ENCODE results near the gene NUAK1. TPM values are rescaled to one million over a fixed set of nuclear protein-coding genes. Genes with fewer than 3 reads are reported as not detected.

Gene NUAK1
- total RNA-seq, 1 donor from 2014 or later: 16.6 TPM

DNA sequence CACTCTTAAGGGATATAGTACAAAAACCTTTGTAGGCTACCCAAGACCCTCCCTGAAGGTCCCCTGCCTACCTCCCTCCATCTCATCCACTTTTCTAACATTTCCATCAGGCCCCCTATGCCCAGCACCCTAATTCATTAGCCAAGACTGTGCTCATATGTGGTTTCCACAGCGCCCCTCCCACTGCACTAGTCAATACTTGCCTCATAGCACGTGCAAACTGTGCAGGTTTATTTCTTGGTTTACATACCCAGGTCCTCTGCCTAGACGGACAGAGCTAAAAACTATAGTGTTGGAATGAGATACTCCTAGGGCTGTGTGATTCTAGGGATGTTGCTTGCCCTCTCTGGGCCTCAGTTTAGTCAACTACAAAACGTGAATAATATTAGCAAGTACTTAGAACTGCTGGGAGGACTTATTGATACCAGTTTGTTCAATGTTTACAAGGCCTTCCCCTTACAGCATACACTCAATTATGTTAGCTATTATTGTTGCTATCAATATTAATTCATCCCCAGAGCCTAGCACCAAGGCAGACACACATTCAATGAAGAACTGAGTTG is 50.4 kb downstream of the NUAK1 start:
- no peak overlapping the region for H3K27ac Mint-ChIP-seq (ENCODE audit: unreplicated experiment)
- no peak overlapping the region for H3K4me3 Mint-ChIP-seq (ENCODE audit: unreplicated experiment)
- H3K36me3 Mint-ChIP-seq (ENCODE audit: low read depth, unreplicated experiment): peaks cover 10% of the 10 kb centered on the region

DNA sequence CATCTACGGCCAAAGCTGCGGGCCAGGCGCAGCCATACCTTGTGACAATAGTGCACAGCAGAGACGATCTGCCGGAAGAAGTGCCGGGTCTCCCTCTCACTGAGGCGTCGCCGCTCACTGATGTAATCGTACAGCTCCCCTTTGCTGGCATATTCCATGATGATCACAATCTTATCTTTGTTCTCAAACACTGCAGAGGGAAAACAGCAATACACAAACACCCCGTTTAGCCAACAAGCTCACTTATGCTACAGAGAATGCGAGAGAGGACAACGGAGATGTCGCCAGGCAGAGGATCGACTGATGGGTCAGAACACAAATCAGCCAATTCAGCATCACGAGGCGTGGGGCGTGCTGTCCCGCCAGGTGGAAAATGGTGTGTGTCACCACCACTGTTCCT is 52.1 kb downstream of the NUAK1 start:
- TF ChIP-seq, protein P1, sequence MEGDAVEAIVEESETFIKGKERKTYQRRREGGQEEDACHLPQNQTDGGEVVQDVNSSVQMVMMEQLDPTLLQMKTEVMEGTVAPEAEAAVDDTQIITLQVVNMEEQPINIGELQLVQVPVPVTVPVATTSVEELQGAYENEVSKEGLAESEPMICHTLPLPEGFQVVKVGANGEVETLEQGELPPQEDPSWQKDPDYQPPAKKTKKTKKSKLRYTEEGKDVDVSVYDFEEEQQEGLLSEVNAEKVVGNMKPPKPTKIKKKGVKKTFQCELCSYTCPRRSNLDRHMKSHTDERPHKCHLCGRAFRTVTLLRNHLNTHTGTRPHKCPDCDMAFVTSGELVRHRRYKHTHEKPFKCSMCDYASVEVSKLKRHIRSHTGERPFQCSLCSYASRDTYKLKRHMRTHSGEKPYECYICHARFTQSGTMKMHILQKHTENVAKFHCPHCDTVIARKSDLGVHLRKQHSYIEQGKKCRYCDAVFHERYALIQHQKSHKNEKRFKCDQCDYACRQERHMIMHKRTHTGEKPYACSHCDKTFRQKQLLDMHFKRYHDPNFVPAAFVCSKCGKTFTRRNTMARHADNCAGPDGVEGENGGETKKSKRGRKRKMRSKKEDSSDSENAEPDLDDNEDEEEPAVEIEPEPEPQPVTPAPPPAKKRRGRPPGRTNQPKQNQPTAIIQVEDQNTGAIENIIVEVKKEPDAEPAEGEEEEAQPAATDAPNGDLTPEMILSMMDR (IDR thresholded peaks at IDR 0.05; ENCODE audit: unreplicated experiment): no peak
- H3K36me3 Mint-ChIP-seq (ENCODE audit: low read depth, unreplicated experiment): peaks cover 26% of the 10 kb centered on the region
- no peak overlapping the region for H3K27ac Mint-ChIP-seq (ENCODE audit: unreplicated experiment)
- DNase-seq (ENCODE audit: low spot score): no peak
- no peak overlapping the region for H3K4me3 Mint-ChIP-seq (ENCODE audit: unreplicated experiment)
- peaks cover 3% of the 10 kb centered on the region for H3K27me3 Mint-ChIP-seq (ENCODE audit: unreplicated experiment)
- H3K9me3 Mint-ChIP-seq (ENCODE audit: unreplicated experiment): no peaks in the 10 kb centered on the region
- peaks cover 30% of the 10 kb centered on the region for H3K4me1 Mint-ChIP-seq (ENCODE audit: unreplicated experiment)

More for the DNA sequence above, 50.4 kb downstream of the NUAK1 start:
- TF ChIP-seq, protein P1 (IDR thresholded peaks at IDR 0.05; ENCODE audit: unreplicated experiment): no peak
- peaks cover 3% of the 10 kb centered on the region for H3K27me3 Mint-ChIP-seq (ENCODE audit: unreplicated experiment)
- H3K4me1 Mint-ChIP-seq (ENCODE audit: unreplicated experiment): peaks cover 15% of the 10 kb centered on the region
- no peaks in the 10 kb centered on the region for H3K9me3 Mint-ChIP-seq (ENCODE audit: unreplicated experiment)
- no peak for DNase-seq (ENCODE audit: low spot score)

DNA sequence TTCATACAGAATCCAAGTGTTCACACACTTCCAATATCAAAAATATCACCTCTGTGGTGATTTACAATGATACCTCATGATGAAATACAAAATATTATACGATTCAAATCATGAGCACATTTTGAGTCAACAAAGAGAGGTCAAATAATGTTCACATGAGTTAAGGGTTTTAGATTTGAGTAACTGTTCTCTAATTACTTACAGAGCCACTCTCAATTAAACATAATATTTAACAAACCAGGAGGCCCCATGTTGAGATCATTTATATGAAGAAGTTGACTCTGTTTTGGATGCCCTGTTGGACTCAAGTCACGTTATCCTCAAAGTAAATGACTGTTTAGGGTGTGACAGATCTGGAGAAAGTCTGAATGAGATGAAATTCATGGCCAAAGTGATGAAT is 53.5 kb downstream of the NUAK1 start:
- Mint-ChIP-seq H3K4me3 (ENCODE audit: unreplicated experiment) (no peak overlapping the region), H3K4me1 (ENCODE audit: unreplicated experiment) (peaks cover 40% of the 10 kb centered on the region), H3K27ac (ENCODE audit: unreplicated experiment) (no peak overlapping the region), H3K27me3 (ENCODE audit: unreplicated experiment) (no peaks in the 10 kb centered on the region), H3K36me3 (ENCODE audit: low read depth, unreplicated experiment) (peaks cover 35% of the 10 kb centered on the region), H3K9me3 (ENCODE audit: unreplicated experiment) (no peaks in the 10 kb centered on the region)
- TF ChIP-seq, protein P1 (IDR thresholded peaks at IDR 0.05; ENCODE audit: unreplicated experiment): no peak
- no peak for DNase-seq (ENCODE audit: low spot score)

DNA sequence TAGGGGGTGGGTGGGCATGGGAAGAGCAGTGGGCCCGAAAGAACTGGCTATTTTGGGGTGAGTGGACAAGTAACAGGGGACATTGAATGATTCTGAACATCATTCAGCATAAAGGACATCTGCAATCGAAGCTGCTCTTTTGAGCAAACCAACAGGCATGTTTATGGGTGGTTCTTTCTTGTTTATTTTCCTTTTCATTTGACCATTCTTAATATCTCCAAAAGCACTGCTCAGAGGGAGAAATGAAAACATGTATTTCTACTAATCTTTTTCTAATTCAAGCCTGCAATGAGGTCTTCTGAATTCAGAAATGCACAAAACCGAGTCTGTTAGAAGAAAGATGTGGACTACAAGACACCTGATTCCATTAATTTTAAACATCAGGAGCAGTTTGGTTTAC is 54.0 kb downstream of the NUAK1 start:
- Mint-ChIP-seq H3K27me3 (ENCODE audit: unreplicated experiment) (no peaks in the 10 kb centered on the region), H3K4me1 (ENCODE audit: unreplicated experiment) (peaks cover 44% of the 10 kb centered on the region), H3K36me3 (ENCODE audit: low read depth, unreplicated experiment) (peaks cover 35% of the 10 kb centered on the region), H3K27ac (ENCODE audit: unreplicated experiment) (no peak overlapping the region), H3K4me3 (ENCODE audit: unreplicated experiment) (no peak overlapping the region), H3K9me3 (ENCODE audit: unreplicated experiment) (no peaks in the 10 kb centered on the region)
- TF ChIP-seq, protein P1 (IDR thresholded peaks at IDR 0.05; ENCODE audit: unreplicated experiment): no peak
- DNase-seq (ENCODE audit: low spot score): no peak

DNA sequence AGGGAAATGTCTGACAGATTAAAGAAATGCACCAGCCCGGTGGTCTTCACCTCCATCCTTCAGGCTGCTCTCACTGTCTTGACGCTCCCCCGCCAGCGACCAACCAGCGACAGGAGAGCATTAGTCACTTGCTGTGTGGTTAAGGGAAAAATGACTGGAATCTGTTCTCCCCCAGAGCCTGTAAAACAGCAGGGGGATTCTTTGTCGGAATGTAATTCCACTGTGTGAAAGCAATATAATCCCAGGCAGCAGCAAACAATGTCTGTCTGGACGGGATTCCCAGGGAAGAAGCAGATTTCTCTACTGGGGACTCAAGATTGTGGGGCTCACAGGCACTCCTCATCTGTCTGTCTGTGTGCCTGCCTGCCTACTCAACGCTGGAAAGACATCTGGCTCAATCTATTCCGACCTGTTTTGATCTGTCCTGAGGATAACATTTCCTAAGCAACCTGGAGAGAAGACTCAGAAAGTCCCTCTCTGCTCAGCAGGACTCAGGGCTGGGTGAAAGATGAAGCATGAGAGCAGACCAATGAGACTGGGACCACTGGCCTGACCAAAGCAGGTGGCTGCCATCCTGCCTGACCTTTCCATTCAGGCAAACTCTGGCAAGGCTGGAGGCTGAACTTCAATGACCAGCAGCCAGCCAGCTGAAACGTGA is 54.6 kb downstream of the NUAK1 start:
- Mint-ChIP-seq H3K4me3 (ENCODE audit: unreplicated experiment) (peak overlapping the region; percentile 68), H3K27me3 (ENCODE audit: unreplicated experiment) (peaks cover under 1% of the 10 kb centered on the region), H3K36me3 (ENCODE audit: low read depth, unreplicated experiment) (peaks cover 39% of the 10 kb centered on the region), H3K9me3 (ENCODE audit: unreplicated experiment) (no peaks in the 10 kb centered on the region), H3K4me1 (ENCODE audit: unreplicated experiment) (peaks cover 50% of the 10 kb centered on the region), H3K27ac (ENCODE audit: unreplicated experiment) (peak overlapping the region; percentile 70)
- DNase-seq (ENCODE audit: low spot score): no peak
- TF ChIP-seq, protein P1 (IDR thresholded peaks at IDR 0.05; ENCODE audit: unreplicated experiment): no peak
